HK-2 (cell line): ENCODE data around the gene IGFALS.

Experiments used
- DNase-seq: peaks from one replicate; pipeline ENCODE4 v3.0.0-alpha.2; 2018; ENCODE audit not compliant: unreplicated experiment

IGFALS gene

GRCh38 chr16:1793578-1794220 lies at the start of gene IGFALS:
IGFALS (minus strand) TSS chr16:1793705; CDS start chr16:1793652, 53 bp downstream.
- no peak for DNase-seq

- no peak for DNase-seq
Observed at GRCh38 chr16:1839554-1839953, 46.0 kb upstream of the IGFALS start.

- no peak for DNase-seq
Observed at GRCh38 chr16:1834096-1834495, 40.6 kb upstream of the IGFALS start.

GRCh38 chr16:1832838-1833454 lies 39.4 kb upstream of the IGFALS start:
- DNase-seq: no peak

GRCh38 chr16:1831186-1832075 lies 37.9 kb upstream of the IGFALS start:
- no peak for DNase-seq

GRCh38 chr16:1830213-1830612 lies 36.7 kb upstream of the IGFALS start:
- DNase-seq: no peak

- no peak for DNase-seq
Observed at GRCh38 chr16:1828645-1829410, 35.3 kb upstream of the IGFALS start.

GRCh38 chr16:1826691-1827573 lies 33.4 kb upstream of the IGFALS start, which contains the start of the genes FAHD1 and HAGH:
FAHD1 (plus strand) TSS chr16:1827206; CDS start chr16:1827239, 33 bp downstream.
HAGH (minus strand) TSS chr16:1826825; CDS start chr16:1826787, 38 bp downstream.
- DNase-seq: peak; percentile 90

GRCh38 chr16:1825864-1826690 lies 32.6 kb upstream of the IGFALS start:
- DNase-seq: peak; percentile 38

- DNase-seq: no peak
Observed at GRCh38 chr16:1825381-1825863, 31.9 kb upstream of the IGFALS start.

GRCh38 chr16:1823821-1824220 lies 30.3 kb upstream of the IGFALS start:
- peak; percentile 25 for DNase-seq

- no peak for DNase-seq
Observed at GRCh38 chr16:1822801-1823200, 29.3 kb upstream of the IGFALS start.

- DNase-seq: no peak
Observed at GRCh38 chr16:1821861-1822611, 28.5 kb upstream of the IGFALS start.

GRCh38 chr16:1820946-1821290 lies 27.4 kb upstream of the IGFALS start:
- no peak for DNase-seq

- no peak for DNase-seq
Observed at GRCh38 chr16:1820096-1820945, 26.8 kb upstream of the IGFALS start.

GRCh38 chr16:1819611-1820010 lies 26.1 kb upstream of the IGFALS start:
- no peak for DNase-seq

GRCh38 chr16:1818873-1819525 lies 25.5 kb upstream of the IGFALS start:
- DNase-seq: no peak
